ENCODE measurements around the gene APC2. TPM values are rescaled to one million over a fixed set of nuclear protein-coding genes. Genes with fewer than 3 reads are reported as not detected.

APC2 gene
- total RNA-seq, 1 donor from 2014 or later = 0.47 TPM

Other genes starting within 250 kb of the APC2 start
- 61.8 and 77.7 TPM in 2 replicates for gene STK11, start 244.3 kb upstream of the APC2 start, total RNA-seq
- 9.8 and 13.9 TPM in 2 replicates for gene CBARP, start 212.1 kb upstream of the APC2 start, total RNA-seq
- gene ATP5F1D, start 208.4 kb upstream of the APC2 start, total RNA-seq = 79.0 and 95.6 TPM in 2 replicates
- gene MIDN, start 201.5 kb upstream of the APC2 start, total RNA-seq = 43.0 and 78.7 TPM in 2 replicates
- gene CIRBP, start 180.8 kb upstream of the APC2 start, total RNA-seq = 182 and 231 TPM in 2 replicates
- 66.3 and 96.6 TPM in 2 replicates for gene FAM174C, start 174.6 kb upstream of the APC2 start, total RNA-seq
- gene EFNA2, start 164.2 kb upstream of the APC2 start, total RNA-seq = 2.6 and 4.8 TPM in 2 replicates
- gene NDUFS7, start 66.2 kb upstream of the APC2 start, total RNA-seq = 159 and 165 TPM in 2 replicates
- 32.1 and 63.5 TPM in 2 replicates for gene GAMT, start 48.6 kb upstream of the APC2 start, total RNA-seq
- gene DAZAP1, start 42.5 kb upstream of the APC2 start, total RNA-seq = 61.5 and 74.9 TPM in 2 replicates
- gene RPS15, start 11.7 kb upstream of the APC2 start, total RNA-seq = 2,523 and 3,135 TPM in 2 replicates
- gene C19orf25, start 29.1 kb downstream of the APC2 start, total RNA-seq = 36.0 and 41.9 TPM in 2 replicates
- gene PCSK4, start 40.2 kb downstream of the APC2 start, total RNA-seq = 3.7 and 5.0 TPM in 2 replicates
- gene REEP6, start 41.1 kb downstream of the APC2 start, total RNA-seq = 4.3 and 4.4 TPM in 2 replicates
- 0.73 and 0.82 TPM in 2 replicates for gene ADAMTSL5, start 62.9 kb downstream of the APC2 start, total RNA-seq
- not detected in 2 replicates for gene PLK5, start 74.0 kb downstream of the APC2 start, total RNA-seq
- gene MEX3D, start 118.2 kb downstream of the APC2 start, total RNA-seq = 88.8 and 130 TPM in 2 replicates
- 110 and 129 TPM in 2 replicates for gene MBD3, start 142.7 kb downstream of the APC2 start, total RNA-seq
- 63.1 and 97.0 TPM in 2 replicates for gene UQCR11, start 155.3 kb downstream of the APC2 start, total RNA-seq
- 206 and 251 TPM in 2 replicates for gene TCF3, start 202.5 kb downstream of the APC2 start, total RNA-seq

Measured in glomerular endothelial cell (primary cell).